Retina (tissue), 1 donor: ENCODE results near the gene SLC5A10.
"Not testable (repeated sequence)": the region's sequence is repeated elsewhere in the genome, so short reads cannot be mapped to it uniquely, and the experiment has no call there.

Experiments
- DNase-seq: peaks from one replicate; pipeline ENCODE4 v3.0.0-alpha.2; 2016

Gene SLC5A10

DNA sequence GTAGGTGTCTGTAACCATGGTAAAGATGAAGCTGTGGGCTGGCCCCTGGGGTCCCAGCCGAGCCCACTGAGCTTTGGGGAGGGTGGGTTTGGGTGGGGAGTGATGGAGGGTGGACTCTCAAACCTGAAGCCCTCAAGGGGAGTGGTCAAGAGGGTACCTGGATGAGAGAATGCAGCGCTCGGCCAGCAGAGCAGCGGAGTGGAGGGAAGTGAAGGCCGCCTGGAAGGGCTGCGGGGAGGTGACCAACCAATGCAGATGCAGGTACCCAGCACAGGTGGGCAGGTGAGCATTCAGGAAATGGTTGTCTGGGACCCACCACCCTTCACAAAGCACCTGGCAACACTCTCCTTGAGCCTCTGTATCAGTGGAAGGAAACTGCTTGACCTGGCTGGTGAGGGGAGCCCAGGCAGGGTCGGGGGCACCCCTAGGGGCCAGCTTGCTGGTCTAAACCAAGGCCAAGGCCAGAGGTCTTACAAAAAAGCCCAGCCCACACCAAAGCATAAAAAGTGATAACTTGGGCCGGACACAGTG, 3.4 kb upstream of the SLC5A10 start:
- DNase-seq = no peak

DNA sequence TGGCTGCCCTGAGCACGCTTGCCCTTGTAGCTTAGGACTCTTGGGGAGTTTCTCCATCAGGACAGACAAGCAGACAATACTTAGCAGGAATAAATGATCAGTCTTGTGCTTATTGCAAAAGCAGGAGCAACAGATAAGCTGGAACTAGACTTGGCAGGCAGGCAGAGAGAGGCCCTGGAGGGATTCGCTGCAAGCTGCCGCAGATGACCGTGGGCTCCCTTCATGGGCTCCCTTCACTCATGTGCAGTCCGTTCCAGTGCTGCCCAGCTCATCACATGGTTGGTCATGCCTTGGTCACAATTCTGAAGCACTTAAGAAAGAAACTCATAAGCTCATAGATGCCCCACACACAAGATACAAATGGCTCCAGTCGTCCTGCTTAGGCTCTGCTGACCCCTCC, 2.4 kb upstream of the SLC5A10 start:
- DNase-seq = no peak

DNA sequence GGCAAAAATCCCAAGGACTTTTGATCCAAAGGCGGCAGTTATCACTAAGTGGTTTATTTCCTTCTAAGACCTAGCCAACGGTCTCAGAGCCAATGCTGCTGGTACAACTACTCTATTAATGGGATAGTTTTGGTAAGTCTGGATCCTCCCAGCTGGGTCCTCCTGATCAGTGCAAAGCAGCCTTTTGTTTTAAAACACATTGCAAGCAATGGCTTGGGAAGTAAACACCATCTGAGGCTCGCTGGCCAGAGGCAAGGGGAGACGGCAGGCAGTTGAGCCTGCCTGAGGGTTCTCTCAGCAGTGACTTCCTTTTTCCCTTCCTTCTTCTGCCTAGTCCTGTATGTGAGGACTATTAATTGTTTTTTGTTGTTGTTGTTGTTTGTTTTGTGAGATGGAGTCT, 1.6 kb upstream of the SLC5A10 start:
- no peak for DNase-seq

DNA sequence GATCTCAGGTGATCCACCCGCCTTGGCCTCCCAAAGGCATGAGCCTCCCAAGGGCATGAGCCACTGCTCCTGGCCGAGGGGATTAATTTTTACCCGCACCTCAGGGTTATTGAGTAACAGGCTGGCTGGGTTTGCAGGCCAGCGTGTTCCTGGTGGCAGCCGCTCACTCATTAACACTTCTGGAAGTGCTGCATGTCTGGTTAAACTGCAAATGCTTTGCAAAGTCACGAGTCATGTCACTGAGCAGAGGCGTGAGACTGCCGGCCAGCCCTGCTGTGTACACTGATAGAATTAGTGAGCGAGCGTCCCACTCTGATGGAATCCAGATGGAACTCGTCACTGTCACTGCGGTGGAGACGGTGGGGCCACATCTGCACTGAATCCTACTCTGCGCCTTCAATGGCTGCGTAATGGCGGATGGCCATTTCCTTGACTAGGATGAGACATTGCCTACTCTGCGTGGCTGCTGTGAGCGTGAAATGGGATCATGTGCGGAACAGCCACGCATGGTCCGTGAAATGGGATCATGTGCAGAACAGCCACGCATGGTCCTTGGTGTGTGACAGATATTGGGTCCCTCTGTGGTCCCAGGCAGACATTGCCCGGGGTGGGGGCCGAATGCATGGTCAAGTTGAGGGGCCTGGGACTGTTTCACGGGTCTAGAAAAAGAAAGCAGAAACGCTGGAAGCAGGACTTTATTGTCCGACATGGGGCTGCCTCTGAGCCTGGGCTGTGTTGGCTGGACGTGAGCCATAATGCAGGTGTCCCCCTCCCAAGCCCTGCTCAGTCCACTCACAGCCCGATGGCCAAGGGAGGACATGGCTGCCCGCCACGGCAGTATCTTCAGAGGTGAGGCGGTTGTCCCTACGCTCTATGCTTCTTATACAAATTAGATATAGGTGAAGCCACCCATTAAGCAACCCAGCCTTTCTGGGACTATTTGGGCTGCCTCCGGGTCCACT, 740 bp upstream of the SLC5A10 start:
- no peak for DNase-seq

DNA sequence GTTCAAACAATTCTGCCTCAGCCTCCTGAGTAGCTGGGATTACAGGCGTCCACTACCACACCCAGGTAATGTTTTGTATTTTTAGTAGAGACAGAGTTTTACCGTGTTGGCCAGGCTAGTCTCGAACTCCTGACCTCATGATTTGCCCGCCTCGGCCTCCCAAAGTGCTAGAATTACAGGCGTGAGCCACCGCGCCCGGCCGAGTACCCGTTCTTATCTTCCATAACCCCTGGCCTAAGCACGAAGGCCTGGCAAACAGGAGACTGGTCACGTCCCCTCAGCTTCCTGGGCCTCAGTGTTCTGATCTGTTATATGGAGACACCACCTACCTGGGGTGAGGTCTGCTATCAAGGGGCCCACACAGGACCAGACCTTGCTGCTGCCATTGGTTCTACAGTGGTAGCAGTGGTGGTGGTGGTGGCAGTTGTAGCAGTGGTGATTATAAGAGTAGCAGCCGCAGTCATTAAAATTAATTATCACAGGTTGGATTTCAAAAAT, 1.3 kb downstream of the SLC5A10 start:
- no peak for DNase-seq

DNA sequence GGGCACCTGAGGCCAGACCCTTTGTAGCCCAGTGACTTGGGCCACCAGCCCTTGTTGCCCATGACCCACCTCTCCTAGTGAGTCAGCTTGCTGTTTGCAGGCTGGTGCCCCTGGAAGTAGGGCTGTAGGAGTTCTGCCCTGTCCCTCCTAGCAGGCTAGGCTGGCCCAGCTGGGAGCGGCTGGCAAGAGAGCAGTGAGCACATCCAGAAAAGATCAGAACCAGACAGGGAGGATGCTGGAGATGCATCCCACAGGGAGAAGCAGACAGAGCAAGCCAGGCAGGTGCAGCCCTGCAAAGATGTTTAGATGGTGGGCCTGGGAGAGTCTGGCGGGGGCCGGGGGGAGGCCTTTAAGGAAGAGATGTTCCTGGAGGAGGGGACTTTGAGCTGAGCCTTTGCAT, 2.4 kb downstream of the SLC5A10 start:
- DNase-seq = no peak

DNA sequence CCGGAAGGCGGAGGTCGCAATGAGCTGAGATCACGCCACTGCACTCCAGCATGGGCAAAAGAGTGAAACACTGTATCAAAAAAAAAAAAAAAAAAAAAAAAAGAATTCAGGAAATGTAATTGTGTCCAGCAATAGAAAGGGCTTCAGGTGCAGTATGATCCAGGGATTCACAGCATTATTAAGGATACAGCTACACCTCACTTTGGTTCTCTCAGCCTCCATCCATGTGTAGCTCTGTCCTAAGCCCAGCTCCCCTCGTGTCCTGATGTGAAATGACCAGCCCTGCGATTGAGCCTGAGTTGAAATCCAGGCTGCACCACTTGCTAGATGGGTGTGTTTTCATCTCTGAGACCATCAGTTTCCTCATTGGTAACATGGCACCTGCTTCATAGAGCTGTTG, 3.0 kb downstream of the SLC5A10 start:
- DNase-seq = no peak

DNA sequence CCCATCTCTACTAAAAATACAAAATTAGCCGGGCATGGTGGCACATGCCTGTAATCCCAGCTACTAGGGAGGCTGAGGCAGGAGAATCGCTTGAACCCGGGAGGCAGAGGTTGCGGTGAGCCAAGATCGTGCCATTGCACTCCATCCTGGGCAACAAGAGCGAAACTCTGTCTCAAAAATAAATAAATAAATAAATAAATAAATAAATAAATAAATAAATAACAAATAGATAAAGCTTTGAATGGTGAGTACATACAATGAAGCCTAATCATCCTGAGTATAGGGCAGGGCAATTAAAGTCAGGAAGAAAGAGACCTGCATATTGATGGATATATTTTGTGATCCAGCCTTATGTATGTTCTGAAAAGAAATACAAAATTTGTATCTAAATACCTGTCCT, 4.1 kb downstream of the SLC5A10 start:
- not testable (repeated sequence) for DNase-seq

DNA sequence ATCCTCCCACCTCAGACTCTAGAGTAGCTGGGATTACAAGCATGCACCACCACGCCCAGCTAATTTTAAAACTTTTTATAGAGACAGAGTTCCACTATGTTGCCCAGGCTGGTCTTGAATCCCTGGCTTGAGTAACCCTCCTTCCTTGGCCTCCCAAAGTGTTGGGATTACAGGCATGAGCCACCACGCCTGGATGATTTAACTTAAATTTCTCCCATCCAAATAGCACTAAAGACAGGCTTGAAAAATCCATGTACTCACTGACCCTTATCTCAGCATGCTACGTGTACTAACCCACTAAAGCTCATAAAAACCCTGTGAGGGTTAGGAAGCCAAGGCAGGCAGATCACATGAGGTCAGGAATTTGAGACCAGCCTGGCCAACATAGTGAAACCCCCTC, 4.6 kb downstream of the SLC5A10 start:
- no peak for DNase-seq

DNA sequence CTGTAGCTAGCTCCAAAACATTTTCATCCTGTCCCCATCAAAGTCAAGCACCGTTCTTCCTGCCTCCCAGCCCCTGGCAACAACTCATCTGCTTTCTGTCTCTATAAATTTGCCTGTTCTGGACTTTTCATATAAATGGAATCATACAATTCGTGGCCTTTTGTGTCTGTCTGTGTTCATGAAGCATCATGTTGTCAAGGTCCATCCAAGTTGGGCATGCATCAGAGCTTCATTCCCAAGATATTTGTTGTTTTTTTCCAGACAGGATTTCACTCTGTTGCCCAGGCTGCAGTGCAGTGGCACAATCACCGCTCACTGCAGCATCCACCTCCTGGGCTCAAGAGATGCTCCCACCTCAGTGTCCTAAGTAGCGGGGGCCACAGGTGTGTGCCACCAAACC, 5.9 kb downstream of the SLC5A10 start:
- DNase-seq = no peak

DNA sequence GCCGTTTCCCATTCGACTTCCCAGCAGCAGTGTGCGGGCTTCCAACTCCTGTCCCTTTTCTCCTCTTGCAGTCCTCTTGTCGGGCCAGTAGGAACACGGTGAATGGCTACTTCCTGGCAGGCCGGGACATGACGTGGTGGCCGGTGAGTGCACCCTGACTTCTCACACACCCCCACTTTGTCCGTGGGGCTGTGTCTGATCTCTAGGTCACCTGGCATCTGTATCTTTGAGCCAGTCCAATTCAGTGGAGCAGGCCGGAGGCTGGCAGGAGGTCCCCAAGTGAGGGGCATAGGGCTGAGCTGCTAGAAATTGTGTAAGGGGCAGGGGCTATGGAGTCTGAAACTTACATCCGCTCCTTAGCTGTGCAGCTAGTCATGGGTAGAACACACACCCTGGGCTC, 6.6 kb downstream of the SLC5A10 start:
- no peak for DNase-seq

DNA sequence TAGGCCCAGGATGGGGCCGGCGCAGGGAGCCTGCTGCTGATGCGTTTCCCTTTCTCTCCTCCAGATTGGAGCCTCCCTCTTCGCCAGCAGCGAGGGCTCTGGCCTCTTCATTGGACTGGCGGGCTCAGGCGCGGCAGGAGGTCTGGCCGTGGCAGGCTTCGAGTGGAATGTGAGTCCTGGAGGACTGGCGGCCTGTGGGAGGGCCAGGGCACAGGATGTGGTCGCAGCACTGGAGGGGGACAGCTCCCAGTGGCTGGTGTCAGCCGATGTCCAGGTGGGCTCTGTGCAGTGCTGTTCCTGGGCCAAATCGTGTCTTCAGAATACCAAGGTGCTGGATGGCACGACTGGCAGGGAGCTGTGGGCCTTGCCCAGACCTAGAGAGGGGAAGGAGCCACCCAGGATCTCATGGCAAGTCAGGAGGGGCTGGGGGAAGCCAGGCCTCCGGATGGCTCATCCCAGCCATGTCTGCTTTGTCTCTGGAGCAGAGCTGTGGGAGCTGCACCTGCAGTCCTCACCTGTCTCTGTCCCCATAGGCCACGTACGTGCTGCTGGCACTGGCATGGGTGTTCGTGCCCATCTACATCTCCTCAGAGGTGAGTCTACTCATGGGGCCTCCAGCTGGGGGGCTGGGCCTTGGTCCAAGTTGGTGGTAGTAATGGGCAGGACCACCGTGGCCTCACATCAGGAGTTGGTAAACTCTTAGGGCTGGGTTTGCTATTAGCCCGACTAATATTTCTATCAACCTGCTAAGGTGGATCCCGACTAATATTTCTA, 7.3 kb downstream of the SLC5A10 start:
- no peak for DNase-seq

DNA sequence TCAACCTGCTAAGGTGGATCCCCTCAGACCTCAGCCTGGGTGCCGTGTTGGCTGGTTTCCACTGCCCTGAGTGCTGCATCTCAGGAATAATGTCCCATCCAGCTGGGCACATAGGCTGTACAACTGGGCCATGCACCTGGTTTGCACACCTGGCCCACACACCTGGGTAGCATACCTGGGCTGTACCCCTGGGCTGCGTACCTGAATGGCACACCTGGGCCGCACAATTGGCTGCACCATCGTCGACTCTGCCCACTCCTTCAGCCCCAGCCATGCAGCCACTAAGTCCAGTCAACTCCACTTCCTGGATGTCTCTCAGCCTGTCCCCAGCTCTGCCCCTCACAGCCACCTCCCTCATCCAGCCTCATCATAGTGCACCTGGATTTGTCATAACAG, 7.9 kb downstream of the SLC5A10 start:
- no peak for DNase-seq

DNA sequence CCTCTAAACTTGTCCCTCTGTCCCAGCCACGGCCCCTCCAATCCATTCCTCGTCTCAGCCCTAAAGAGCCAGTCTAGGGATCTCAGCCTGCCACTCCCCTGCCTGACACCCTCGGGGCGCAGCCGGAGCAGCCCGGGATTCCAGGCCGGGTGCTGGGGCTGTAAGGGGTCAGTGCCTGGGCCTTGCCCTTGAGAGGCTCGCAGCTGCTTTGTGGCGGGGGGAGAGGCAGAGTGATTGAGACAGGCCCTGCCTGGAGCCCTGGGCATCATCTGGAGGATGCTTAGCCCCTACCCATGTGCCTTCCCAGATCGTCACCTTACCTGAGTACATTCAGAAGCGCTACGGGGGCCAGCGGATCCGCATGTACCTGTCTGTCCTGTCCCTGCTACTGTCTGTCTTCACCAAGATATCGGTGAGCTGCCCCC, 8.3 kb downstream of the SLC5A10 start:
- DNase-seq = no peak

DNA sequence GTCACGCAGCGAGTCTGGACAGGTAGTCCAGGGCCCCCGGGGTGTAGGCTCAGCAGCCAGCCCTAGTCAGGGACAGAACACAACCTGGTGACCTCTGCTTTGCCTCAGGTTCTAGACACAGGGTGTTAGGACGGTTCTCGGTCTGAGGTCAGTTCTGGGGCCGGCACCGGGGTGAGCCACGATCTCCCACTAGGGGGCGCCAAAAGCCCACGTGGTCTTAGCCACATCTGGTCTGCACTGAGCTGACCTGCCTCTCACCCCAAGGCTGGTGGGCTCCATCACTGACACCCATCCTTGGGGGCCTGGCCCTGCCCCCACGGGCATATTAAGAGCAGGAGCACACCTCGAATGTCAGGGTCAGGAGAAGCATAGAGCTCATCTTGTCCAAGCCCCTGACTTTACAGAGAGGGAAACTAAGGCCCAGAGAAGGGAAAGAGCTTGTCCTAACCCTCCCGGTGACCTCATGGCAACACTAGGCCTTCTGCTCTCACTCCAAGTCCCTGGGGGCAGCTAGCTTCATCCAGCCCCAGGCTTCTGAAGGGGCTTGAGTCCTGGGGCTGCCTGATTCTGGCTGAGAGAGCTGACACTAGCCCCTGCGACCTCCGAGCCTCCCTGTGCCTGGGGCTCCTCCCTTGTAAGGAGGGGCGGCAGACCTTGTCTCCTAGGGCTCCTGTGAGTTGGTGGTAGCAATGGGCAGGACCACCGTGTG, 9.0 kb downstream of the SLC5A10 start:
- peak; percentile 88 for DNase-seq

DNA sequence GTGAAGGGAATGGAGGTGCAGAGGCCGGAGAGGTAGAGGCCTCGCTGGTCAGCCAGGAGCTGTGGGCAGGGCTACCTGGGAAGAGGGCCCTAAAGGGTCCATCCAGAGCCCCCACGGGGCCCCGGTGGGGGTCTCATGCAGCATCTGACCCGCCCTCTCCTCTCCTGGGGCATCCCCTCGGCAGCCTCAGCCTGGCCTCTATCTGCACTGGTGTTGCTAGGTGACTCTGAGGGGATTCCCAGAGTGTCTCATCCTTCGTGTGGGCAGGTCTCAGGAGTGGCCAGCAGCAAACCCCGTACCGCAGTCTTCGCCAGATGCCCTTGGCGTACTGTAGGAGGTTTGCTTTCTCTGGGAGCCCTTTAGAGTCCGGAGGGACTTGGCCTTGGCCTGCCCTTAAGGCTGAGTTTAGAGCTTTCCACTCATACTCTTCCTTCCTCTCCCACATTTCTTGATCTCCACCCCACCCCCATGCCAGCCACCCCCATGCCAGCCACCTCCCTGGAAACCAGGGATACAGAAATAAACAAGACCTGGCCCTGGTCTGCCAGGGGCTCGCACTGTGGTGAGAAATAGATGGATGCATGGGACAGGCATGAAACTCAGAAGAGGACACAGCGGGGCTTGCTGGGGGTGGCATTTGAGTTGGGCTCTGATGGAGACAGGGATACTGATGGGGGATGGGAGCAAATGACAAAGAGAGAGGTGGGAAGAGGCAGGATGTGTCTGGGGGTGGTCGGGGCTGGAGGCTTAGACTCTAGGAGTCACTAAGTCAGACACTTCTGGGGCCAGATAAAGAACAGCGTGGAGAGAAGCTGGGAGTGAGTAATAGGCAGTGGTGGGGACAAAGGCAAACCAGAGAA, 9.9 kb downstream of the SLC5A10 start:
- DNase-seq = no peak

DNA sequence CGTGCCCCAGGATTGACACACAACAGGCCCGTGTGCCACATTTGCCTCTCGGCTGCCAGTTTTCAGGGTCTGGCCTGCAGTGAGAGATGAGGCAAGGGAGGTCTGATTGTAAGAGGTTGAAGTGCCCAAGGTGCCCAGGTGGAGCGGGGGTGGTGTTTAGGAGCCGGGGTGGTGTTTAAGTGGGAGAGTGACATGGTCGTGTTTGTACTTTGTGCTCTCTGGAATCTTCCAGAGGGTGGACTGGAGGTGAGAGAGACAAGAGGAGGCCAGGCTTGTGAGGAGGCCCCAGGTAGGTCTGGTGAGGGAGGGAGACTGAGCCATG, 10.5 kb downstream of the SLC5A10 start:
- no peak for DNase-seq

DNA sequence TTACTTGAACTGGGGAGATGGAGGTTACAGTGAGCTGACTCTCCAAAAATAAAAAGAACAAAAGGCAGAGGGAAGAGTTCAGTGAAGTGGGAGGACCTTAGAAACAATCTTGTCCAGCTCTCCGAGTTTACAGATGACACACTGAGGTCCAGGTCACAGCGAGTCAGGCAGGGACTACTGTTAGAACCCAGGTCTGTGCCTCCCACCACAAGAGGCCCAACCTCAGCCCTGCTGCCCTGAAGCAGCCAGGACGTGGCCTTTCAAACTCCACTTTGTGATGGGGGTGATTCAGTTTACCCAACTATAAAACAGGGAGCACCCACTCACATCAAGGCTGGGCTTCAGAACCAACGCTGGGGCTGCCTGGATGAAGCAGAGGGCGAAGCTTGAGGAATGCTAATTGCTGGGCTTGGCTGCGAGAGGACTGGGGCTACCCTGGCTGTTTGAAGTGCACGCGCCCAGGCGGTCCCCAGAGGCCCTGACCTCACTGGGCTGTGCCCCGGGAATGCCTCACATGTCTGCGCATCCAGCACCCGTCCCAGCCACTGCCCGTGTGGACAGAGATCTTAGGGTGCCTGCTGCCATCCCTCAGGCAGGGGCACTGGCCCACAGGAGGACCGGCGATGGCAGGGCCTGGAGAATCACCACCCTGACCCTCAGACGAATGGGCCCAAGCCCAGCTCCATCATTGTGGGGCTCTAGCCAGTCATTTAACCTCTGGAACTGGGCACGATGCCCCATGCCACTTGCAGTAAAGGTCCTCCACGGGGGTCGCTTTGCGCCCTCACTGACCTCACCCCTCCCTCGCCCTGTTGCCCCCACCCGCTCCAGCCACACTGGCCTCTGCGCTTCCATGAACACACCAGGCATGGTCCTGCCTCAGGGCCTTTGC, 11.4 kb downstream of the SLC5A10 start:
- DNase-seq = no peak

DNA sequence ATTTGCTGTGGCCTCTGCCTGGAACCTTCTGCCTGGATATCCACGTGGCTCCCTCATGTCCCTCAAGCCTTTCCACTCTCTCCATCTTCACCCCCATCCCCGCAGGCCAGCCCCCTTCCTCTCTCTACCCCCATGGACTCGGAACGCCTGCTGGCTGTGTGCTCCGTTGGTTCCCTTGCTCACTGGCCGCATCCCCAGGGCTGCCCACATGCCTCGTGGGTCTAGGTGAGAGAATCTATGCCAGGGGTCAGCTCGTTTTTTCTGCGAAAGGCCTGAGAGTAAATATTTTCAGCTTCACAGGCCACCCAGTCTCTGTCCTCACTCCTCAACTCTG, 12.0 kb downstream of the SLC5A10 start:
- DNase-seq = no peak

DNA sequence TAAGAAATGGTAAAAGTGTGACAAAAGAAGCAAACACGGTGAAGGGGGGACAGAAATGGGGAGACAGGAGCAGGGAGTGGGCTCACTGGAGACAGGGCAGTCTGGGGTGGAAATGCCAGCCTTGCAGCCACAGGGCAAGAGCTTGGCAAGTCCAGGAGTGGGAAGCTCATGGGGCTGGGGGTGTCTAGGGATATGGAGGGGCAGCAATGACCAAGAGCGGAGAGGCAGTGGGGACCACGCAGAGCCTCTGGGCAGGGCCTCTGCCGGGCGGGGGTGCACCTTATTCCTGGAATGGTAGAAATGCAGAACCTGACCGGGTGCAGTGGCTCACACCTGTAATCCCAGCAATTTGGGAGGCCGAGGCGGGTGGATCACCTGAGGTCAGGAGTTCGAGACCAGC, 12.6 kb downstream of the SLC5A10 start:
- DNase-seq = no peak

DNA sequence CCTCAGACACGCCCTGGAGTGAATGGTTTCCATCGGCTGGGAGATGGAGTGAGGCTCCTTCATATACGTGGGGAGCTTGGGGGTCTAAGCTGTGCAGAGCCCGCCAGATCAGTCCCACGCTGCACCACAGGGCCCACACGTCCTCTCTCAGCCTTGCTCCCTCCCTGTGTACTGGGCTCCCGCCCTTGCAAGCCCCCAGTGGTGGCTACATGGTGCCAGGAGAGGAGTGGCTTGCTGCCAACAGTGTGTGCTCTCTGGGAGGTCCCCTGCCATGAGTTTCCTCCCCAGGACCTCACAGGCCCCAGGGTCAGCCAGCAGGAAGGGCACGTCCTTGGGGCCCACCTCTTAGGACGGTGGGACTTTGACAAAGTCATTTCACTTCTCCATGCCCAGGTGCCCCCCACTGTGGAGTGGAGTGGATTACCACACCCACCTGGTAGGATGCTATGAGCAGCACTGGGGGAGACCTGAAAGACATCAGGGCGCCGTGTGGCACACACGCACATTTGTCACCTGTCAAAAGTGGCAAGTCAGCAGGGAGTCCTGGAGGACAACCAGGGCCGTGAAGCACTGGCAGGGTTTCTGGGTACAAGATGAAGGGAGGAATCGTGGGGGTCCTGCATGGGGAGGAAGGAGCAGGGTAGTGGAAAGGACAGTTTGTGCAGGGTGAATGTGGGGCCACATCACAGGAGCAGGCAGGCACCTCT, 13.7 kb downstream of the SLC5A10 start:
- DNase-seq = no peak
